Keratinocyte (primary cell): Measurements from ENCODE around the gene AHSP. TPM values are rescaled to one million over a fixed set of nuclear protein-coding genes. Genes with fewer than 3 reads are reported as not detected.
"Not testable (repeated sequence)": the region's sequence is repeated elsewhere in the genome, so short reads cannot be mapped to it uniquely, and the experiment has no call there.

Experiments
- DNase-seq: peaks from one replicate; pipeline ENCODE4 v3.0.0-alpha.2; 2011; ENCODE audit warnings: low read depth, missing footprints, low spot score
- FAIRE-seq: peaks from 2 replicates; lab custom pipeline; 2011; peaks lifted over from hg19 to GRCh38; lab: Jason Lieb, UNC
- H2AFZ ChIP-seq: 2 replicates; pipeline ENCODE4 v1.6.0; 2012; ENCODE audit warnings: low read length, control low read depth, inconsistent platforms; ENCODE audit not compliant: control insufficient read depth
- H3K27ac ChIP-seq: 2 replicates; pipeline ENCODE4 v1.5.1; 2011; ENCODE audit warnings: low read length; ENCODE audit not compliant: control insufficient read depth, insufficient read depth
- H3K27me3 ChIP-seq: 3 replicates; pipeline ENCODE4 v1.6.0; 2011; ENCODE audit warnings: low read length; ENCODE audit not compliant: control insufficient read depth, insufficient read depth; ENCODE audit errors: extremely low read depth
- H3K36me3 ChIP-seq, 2 experiments: 2 replicates in 1 of 2; 3 replicates in 1 of 2; pipeline ENCODE4 v1.5.1; 2011; ENCODE audit warnings: low read length in 2 of 2, mild to moderate bottlenecking in 1 of 2; ENCODE audit not compliant: control insufficient read depth in 2 of 2, insufficient read depth in 2 of 2; ENCODE audit errors: extremely low read depth in 1 of 2
- H3K4me1 ChIP-seq: 3 replicates; pipeline ENCODE4 v1.5.1; 2011; ENCODE audit warnings: low read length; ENCODE audit not compliant: control insufficient read depth, insufficient read depth; ENCODE audit errors: extremely low read depth
- H3K4me2 ChIP-seq: 3 replicates; pipeline ENCODE4 v1.6.0; 2011; ENCODE audit warnings: low read depth, low read length; ENCODE audit not compliant: control insufficient read depth, insufficient read depth; ENCODE audit errors: extremely low read depth
- H3K4me3 ChIP-seq, 3 experiments: fragments of 200-600 bp in 1 of 3; sonication (generic) in 1 of 3; 2 replicates in 2 of 3; 3 replicates in 1 of 3; pipeline ENCODE4 v1.5.1; 2011 to 2016; ENCODE audit warnings: low read length in 3 of 3, mild to moderate bottlenecking in 3 of 3, control low read depth in 2 of 3, inconsistent platforms in 1 of 3, low read depth in 1 of 3, mixed read lengths in 1 of 3, mixed run types in 1 of 3, moderate library complexity in 1 of 3; ENCODE audit not compliant: control insufficient read depth in 2 of 3, insufficient read depth in 2 of 3; ENCODE audit errors: extremely low read depth in 1 of 3
- H3K79me2 ChIP-seq: 2 replicates; pipeline ENCODE4 v1.6.0; 2012; ENCODE audit warnings: low read length; ENCODE audit not compliant: control insufficient read depth, insufficient read depth
- H3K9ac ChIP-seq: 3 replicates; pipeline ENCODE4 v1.6.0; 2011; ENCODE audit warnings: low read length; ENCODE audit not compliant: control insufficient read depth, insufficient read depth; ENCODE audit errors: extremely low read depth
- H3K9me1 ChIP-seq: 3 replicates; pipeline ENCODE4 v1.6.0; 2011; ENCODE audit warnings: low read length; ENCODE audit not compliant: control insufficient read depth, insufficient read depth; ENCODE audit errors: extremely low read depth
- H3K9me3 ChIP-seq: 2 replicates; pipeline ENCODE4 v1.5.1; 2012; ENCODE audit warnings: low read depth, low read length; ENCODE audit not compliant: control insufficient read depth
- H4K20me1 ChIP-seq: 3 replicates; pipeline ENCODE4 v1.6.0; 2011; ENCODE audit warnings: low read length; ENCODE audit not compliant: control insufficient read depth, insufficient read depth; ENCODE audit errors: extremely low read depth
- EZH2 ChIP-seq: IDR thresholded peaks from one replicate; pipeline ENCODE4 v1.6.1; 2012; ENCODE audit warnings: inconsistent platforms, mild to moderate bottlenecking, low read length, moderate library complexity
- dilution Hi-C: fragments of 300-500 bp; cut with MboI; formaldehyde crosslinking; loops from one replicate; pipeline ENCODE4 v1.7.0; 2020; ENCODE audit warnings: low sequenced_read_pairs; ENCODE audit not compliant: extremely low pct_ligation_motif_present
- polyA plus RNA-seq, 5 experiments: library from polyadenylated mRNA; depleted of rRNA in 3 of 5; stranded (reverse) in 3 of 5; stranded (forward) in 1 of 5; unstranded in 1 of 5; fragments of >200 nt; gene quantifications; 1 replicate in 1 of 5; 2 replicates in 3 of 5; 3 replicates in 1 of 5; pipeline versions ENCODE4 v1.2.1 to v1.2.3, GENCODE V29; 2011 to 2012; ENCODE audit warnings: missing spikeins in 2 of 5, low read depth in 1 of 5, low replicate concordance in 1 of 5
- TF ChIP-seq, protein P1 (sequence below), 3 experiments: IDR thresholded peaks in 1 of 3; conservative IDR thresholded peaks in 1 of 3; optimal IDR thresholded peaks in 1 of 3; 2 replicates in 2 of 3; 3 replicates in 1 of 3; pipeline versions ENCODE3 to v1.5.1; 2011; ENCODE audit warnings: low read length in 3 of 3, mild to moderate bottlenecking in 3 of 3, moderate library complexity in 2 of 3, control low read depth in 1 of 3, inconsistent platforms in 1 of 3; ENCODE audit not compliant: insufficient read depth in 2 of 3; ENCODE audit errors: extremely low read depth in 1 of 3

AHSP gene
- polyA plus RNA-seq, 1 donor (not counting 4 experiments of a cell fraction or from before 2014, with no cell fraction given) = not detected

DNA sequence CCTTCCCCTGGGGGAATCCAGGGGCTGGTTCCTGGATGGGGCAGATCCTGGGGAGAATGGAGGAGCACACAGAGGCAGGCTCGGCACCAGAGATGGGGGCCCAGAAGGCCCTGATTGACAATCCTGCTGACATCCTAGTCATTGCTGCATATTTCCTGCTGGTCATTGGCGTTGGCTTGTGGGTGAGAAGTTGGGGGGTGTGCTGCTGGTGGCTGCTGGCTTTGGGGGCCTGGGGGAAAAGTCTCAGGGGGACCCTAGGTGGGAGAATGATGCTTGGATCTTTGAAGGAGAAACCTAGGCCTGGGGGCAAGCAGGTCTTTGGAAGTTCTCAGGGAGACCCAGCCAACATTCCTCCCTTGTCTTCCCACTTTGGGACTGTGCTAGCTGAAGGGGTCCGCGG is 44.6 kb upstream of the AHSP start, which contains the start of gene SLC5A2:
TSS of gene SLC5A2 (plus strand) at position 43 of the 400 bp plus-strand sequence. CDS start at position 57, 14 bp downstream.
- Histone ChIP-seq H3K79me2 (no peaks in the 10 kb centered on the region), H2AFZ (no peak within 1 kb of the TSS), H3K27ac (no peak within 1 kb of the TSS), H4K20me1 (no peaks in the 10 kb centered on the region), H3K9me1 (no peaks in the 10 kb centered on the region), H3K4me1 (peaks cover 10% of the 10 kb centered on the region), H3K4me2 (no peak within 1 kb of the TSS), H3K9me3 (no peaks in the 10 kb centered on the region), H3K27me3 (peaks cover 16% of the 10 kb centered on the region), H3K4me3 (no peak within 1 kb of the TSS), H3K9ac (no peak within 1 kb of the TSS), H3K36me3 (no peaks in the 10 kb centered on the region)
- FAIRE-seq = no peak
- DNase-seq = no peak
- dilution Hi-C loops = no loop called here
- TF ChIP-seq EZH2 = no peak
- TF ChIP-seq, protein P1, sequence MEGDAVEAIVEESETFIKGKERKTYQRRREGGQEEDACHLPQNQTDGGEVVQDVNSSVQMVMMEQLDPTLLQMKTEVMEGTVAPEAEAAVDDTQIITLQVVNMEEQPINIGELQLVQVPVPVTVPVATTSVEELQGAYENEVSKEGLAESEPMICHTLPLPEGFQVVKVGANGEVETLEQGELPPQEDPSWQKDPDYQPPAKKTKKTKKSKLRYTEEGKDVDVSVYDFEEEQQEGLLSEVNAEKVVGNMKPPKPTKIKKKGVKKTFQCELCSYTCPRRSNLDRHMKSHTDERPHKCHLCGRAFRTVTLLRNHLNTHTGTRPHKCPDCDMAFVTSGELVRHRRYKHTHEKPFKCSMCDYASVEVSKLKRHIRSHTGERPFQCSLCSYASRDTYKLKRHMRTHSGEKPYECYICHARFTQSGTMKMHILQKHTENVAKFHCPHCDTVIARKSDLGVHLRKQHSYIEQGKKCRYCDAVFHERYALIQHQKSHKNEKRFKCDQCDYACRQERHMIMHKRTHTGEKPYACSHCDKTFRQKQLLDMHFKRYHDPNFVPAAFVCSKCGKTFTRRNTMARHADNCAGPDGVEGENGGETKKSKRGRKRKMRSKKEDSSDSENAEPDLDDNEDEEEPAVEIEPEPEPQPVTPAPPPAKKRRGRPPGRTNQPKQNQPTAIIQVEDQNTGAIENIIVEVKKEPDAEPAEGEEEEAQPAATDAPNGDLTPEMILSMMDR (optimal IDR thresholded peaks at IDR 0.05 in 1 of 3, IDR thresholded peaks at IDR 0.05 in 1 of 3, conservative IDR thresholded peaks at IDR 0.05 in 1 of 3; ENCODE audit: extremely low read depth in 1 of 3, insufficient read depth in 2 of 3, low read length in 3 of 3) = no peak

DNA sequence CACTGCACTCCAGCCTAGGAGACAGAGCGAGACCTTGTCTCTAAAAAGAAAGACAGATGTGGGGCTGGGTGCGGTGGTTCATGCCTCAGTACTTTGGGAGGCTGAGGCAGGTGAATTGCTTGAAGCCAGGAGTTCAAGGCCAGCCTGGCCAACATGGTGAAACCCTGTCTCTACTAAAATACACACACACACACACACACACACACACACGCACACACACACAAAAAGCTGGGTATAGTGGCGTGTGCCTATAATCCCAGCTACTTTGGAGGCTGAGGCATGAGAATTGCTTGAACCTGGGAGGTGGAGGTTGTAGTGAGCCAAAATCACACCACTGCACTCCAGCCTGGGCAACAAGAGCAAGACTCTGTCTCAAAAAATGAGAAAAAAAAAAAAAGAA is 43.7 kb upstream of the AHSP start:
- H3K4me3 ChIP-seq, H3K9ac ChIP-seq, DNase-seq, H3K79me2 ChIP-seq, H3K36me3 ChIP-seq, H3K4me2 ChIP-seq, H3K9me1 ChIP-seq, H4K20me1 ChIP-seq, H3K9me3 ChIP-seq, FAIRE-seq, H3K27ac ChIP-seq, H2AFZ ChIP-seq, dilution Hi-C loops: not testable (repeated sequence)
- H3K4me1 ChIP-seq = peaks cover 14% of the 10 kb centered on the region
- peaks cover 16% of the 10 kb centered on the region for H3K27me3 ChIP-seq
